Measurements from ENCODE around the gene SP140.
"Not testable (repeated sequence)": the region's sequence is repeated elsewhere in the genome, so short reads cannot be mapped to it uniquely, and the experiment has no call there.

The SP140 gene

GRCh38 chr2:230225486-230225885 is at the start of gene SP140:
Gene SP140 (plus strand): TSS chr2:230225736. CDS start chr2:230225845, 109 bp downstream.
- no peak for DNase-seq

GRCh38 chr2:230176996-230177395 is 48.5 kb upstream of the SP140 start:
- DNase-seq, result no peak

- DNase-seq, result no peak
Measured at GRCh38 chr2:230178546-230179485, 46.7 kb upstream of the SP140 start.

GRCh38 chr2:230179907-230180306 is 45.6 kb upstream of the SP140 start:
- DNase-seq, result no peak

GRCh38 chr2:230181195-230181594 is 44.3 kb upstream of the SP140 start:
- no peak for DNase-seq

DNA sequence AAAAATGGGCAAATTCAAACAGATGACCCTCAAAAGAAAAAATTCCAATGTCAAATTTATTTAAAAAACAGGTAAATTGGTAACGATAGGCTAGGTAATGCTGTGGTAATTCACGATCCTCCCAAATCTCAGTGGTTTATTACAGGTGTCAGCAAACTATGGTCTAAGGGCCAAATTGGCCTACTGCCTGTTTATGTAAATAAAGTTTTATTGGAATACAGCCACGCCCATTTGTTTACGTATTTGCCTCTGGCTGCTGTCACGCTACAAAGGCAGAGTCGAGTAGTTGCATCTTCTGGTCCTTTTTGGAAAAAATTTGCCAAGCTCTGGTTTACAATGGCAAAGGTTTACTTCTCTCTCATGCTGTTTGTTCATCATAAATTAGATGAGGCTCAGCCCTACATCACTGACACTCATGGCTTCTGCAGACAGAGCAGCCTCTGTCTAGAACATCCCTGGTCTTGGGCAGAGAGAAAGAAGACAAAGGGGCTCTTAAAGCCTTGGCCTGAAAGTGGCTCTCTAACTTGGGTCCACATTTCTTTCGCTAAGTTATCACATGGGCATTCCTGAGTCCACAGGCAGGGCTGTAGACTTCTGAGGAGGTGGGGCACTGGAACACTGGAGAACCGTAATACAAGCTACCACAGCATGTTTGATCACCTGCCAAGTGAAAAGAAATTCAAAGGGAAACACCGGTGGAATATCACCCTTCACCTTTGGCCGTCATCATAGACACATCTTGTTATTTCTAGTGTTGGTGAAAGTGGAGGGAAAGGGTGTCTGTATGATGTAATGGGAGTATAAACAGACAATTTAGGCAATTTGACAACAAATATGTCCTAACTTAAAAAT is 40.6 kb upstream of the SP140 start:
- no peak for DNase-seq

GRCh38 chr2:230202430-230203109 is 23.0 kb upstream of the SP140 start:
- no peak for DNase-seq

DNA sequence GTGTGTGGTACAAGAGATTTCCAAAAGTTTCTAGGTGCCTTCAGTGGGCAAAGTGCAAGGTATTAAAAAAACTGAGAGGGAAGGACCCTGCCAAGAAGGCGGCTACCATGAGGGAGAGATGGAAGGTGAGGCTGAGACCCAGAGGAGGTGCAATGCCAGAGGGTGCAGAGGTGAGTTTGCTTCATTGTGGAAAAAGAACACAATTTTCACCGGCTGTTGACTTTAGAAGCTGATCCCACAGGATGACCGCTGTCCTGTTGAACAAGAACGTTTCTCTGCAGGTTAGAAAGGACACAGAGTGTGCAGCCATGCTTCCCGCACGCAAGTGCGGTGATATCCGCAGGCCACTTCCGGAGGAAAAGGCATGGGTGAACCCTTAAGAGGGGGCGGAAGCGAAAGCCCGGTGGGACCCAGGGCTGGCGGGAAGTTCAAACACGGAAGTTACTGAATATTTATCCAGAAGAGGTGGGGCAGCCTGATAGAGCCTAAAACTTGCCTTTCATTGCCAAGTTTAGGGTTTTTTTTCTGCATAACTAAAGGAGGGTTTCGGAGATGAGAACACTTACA is 22.3 kb upstream of the SP140 start:
- DNase-seq, result no peak

DNA sequence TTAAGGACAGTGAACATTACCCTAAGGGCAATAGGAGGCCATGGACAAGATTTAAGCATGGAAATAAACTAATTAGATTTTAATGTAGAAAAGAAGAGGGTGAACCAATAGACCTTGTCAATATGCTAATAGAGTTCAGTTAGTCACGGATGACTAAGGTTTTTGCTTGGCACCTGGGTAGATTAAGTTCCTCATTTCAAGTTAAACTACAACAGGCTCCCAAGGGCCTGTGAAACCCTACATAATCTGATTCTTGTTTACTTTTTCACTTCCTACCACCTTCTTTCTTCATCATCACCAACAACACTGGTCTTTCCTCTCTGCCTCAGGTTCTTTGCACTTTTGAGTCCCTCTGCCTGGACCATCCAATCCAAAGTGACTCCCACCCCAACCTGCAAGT is 20.5 kb upstream of the SP140 start:
- no peak for DNase-seq

- DNase-seq, result no peak
Measured at GRCh38 chr2:230205721-230206120, 19.8 kb upstream of the SP140 start.

GRCh38 chr2:230208576-230208975 is 17.0 kb upstream of the SP140 start:
- DNase-seq, result no peak

- no peak for DNase-seq
Measured at GRCh38 chr2:230209422-230210051, 16.0 kb upstream of the SP140 start.

DNA sequence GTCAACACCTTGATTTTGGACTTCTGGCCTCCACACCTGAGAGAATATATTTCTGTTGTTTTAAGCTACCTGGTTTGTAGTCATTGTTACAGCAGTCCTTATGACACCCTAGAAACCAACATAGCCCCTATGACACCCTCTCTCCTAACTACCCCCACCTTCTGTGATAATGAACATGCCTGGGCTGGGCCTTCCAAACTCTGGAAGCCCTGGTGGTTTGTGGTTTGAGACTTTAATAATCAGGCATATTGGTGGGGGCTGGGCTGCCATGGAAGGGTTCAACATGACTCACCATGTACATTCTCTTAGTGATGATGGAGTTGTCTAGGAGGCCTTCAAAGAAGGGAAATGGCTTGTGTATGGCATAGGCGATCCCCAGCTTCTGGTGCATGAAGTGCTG is 9.0 kb upstream of the SP140 start:
- DNase-seq, result no peak

- DNase-seq, result no peak
Measured at GRCh38 chr2:230217424-230217823, 8.1 kb upstream of the SP140 start.

DNA sequence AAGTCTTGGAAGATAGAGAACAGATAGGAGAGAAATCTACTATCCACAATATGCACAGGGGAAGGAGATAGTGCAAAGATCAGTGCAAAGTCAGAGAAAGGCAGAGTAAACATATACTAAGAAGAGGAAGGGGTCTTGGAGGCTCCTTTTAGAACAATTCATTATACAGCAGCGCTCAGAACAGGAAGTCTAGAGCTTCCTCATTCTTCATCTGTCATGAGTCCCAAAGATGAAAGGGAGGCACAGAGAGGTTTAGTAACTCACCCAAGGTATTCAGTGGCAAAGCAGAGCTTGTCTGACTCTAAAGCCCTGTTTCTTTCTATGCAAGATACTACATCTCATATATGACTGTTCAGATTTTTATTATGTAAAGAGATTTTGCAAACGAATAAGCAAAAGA is 7.1 kb upstream of the SP140 start:
- DNase-seq, result no peak

DNA sequence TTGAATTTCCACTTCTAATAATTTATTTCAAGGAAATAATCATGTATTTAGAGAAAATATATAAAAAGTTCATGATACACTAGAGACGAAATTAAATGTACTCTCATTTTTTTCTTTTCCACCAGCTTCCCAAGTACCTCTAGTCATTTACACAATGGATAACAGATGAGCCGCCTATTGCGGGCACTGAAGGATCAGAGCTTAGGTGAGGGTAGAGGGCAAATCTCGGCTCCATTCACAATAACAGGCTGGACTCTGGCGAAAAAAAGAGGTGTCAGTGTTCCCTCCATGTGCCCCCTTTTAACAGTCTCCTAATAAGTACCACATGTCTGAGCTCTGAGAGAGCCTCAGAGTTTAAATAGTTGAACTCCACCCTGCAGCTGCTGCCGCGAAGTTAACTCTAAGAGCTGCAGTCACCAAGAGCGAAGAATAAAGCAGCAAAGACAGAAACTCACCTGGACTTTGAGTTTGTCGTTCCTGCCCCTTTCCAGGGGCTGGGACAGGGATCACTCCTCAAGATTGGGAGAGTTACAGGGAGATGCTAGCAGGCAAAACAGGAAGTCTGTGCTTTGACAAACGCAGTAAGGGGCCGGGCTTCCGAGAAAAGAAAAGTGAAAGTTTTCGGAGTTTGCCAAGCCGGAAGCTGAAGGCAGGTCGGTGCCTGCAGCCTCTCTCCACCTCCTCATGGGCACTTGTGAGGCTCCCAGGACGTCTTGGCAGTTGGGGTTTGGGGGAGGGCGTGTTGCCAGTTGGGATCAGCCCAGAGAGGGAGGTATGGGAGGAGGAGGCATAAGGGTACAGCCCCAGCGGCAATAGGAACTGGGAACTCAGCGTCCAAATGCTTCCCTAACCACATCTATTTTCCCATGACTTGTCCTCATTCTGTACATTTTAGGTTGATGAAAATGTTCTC is 5.9 kb upstream of the SP140 start, which contains the start of gene SP110:
Gene SP110, minus strand, starts transcription at position 566 of the 913 bp plus-strand sequence. CDS start 3,057 bp downstream, outside the sequence.
- no peak for DNase-seq

DNA sequence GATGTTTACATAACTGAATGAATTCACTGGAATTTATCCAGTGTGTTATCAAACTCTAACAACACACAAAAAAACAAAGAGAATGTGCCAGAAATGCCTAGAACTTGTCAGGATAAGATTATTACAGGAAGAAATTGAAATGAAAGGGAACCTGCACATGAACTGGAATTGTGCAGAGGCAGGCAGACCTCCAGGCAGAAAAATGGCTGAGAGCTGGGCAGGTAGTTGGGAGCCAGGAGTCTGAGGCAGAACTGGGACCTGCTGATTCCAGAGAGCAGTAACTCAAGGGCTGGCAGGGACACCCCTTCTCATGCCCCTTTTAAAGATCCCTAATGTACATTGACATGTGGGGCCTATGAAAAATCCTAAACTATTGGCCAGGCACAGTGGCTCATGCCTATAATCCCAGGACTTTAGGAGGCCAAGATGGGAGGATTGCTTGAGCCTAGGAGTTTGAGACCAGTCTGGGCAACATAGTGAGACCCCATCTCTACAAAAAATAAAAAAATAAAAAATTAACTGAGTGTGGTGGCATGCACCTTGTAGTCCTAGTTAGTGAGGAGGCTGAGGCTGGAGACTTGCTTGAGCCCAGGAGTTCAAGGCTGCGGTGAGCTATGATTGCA is 5.1 kb upstream of the SP140 start:
- no peak for DNase-seq

- DNase-seq, result no peak
Measured at GRCh38 chr2:230221493-230221892, 4.0 kb upstream of the SP140 start.

GRCh38 chr2:230222829-230223228 is 2.7 kb upstream of the SP140 start:
- DNase-seq, result not testable (repeated sequence)

GRCh38 chr2:230224458-230224857 is 1.1 kb upstream of the SP140 start:
- DNase-seq, result no peak
